HepG2 (cell line): ENCODE results near the gene CKS1B. TPM values are rescaled to one million over a fixed set of nuclear protein-coding genes. Genes with fewer than 3 reads are reported as not detected.
A peak's percentile ranks its signal among the peaks of the same experiment; 100 is the strongest.

ENCODE experiments used
- ARID2 ChIP-seq: sonication (generic); formaldehyde crosslinking; IDR thresholded peaks from 2 replicates; pipeline ENCODE4 v1.8.1; 2022; ENCODE audit warnings: mild to moderate bottlenecking, missing genetic modification reagents, borderline replicate concordance
- BCLAF1 ChIP-seq: fragments of 450-650 bp; IDR thresholded peaks from 2 replicates; pipeline ENCODE4 v1.6.1; 2017; ENCODE audit warnings: mild to moderate bottlenecking
- HNF1B ChIP-seq: sonication (generic); formaldehyde crosslinking; IDR thresholded peaks from 2 replicates; pipeline ENCODE4 v1.5.1; 2020; ENCODE audit warnings: mild to moderate bottlenecking, moderate library complexity, missing genetic modification reagents
- IRF9 ChIP-seq: sonication (generic); formaldehyde crosslinking; IDR thresholded peaks from 2 replicates; pipeline ENCODE4 v1.8.0; 2022; ENCODE audit warnings: missing genetic modification reagents, mild to moderate bottlenecking, borderline replicate concordance
- JUN ChIP-seq: sonication (generic); formaldehyde crosslinking; IDR thresholded peaks from 2 replicates; pipeline ENCODE4 v1.4.0; 2020; ENCODE audit warnings: mild to moderate bottlenecking, missing genetic modification reagents
- KLF13 ChIP-seq: sonication (generic); formaldehyde crosslinking; IDR thresholded peaks from 2 replicates; pipeline ENCODE4 v1.4.0; 2020; ENCODE audit warnings: mild to moderate bottlenecking, missing genetic modification reagents
- MNT ChIP-seq: fragments of 450-650 bp; IDR thresholded peaks from 2 replicates; pipeline ENCODE4 v1.6.1; 2016
- SIX1 ChIP-seq: sonication (generic); formaldehyde crosslinking; IDR thresholded peaks from 2 replicates; pipeline ENCODE4 v1.4.0; 2020; ENCODE audit warnings: missing genetic modification reagents, borderline replicate concordance
- TCF7 ChIP-seq: sonication (generic); IDR thresholded peaks from 2 replicates; pipeline ENCODE4 v1.6.1; 2016; ENCODE audit warnings: antibody characterized with exemption, low read depth
- ZBTB37 ChIP-seq: sonication (generic); formaldehyde crosslinking; IDR thresholded peaks from 2 replicates; pipeline ENCODE4 v1.4.0; 2020; ENCODE audit warnings: mild to moderate bottlenecking, missing genetic modification reagents
- ZBTB43 ChIP-seq: sonication (generic); formaldehyde crosslinking; conservative IDR thresholded peaks from 2 replicates; pipeline ENCODE4 v1.4.0; 2020; ENCODE audit warnings: missing genetic modification reagents
- ZBTB7A ChIP-seq: sonication (generic); formaldehyde crosslinking; IDR thresholded peaks from 2 replicates; pipeline ENCODE4 v1.8.0; 2022; ENCODE audit warnings: mild to moderate bottlenecking, missing genetic modification reagents
- ZNF160 ChIP-seq: sonication (generic); formaldehyde crosslinking; IDR thresholded peaks from 2 replicates; pipeline ENCODE4 v1.8.0; 2022; ENCODE audit warnings: mild to moderate bottlenecking, inconsistent platforms, missing genetic modification reagents
- ZNF337 ChIP-seq: sonication (generic); formaldehyde crosslinking; IDR thresholded peaks from 2 replicates; pipeline ENCODE4 v1.5.1; 2020; ENCODE audit warnings: missing genetic modification reagents, low read depth, mild to moderate bottlenecking, borderline replicate concordance
- ZNF577 ChIP-seq: sonication (generic); formaldehyde crosslinking; IDR thresholded peaks from 2 replicates; pipeline ENCODE4 v1.4.0; 2020; ENCODE audit warnings: mild to moderate bottlenecking, low read depth, missing genetic modification reagents, borderline replicate concordance
- ZNF749 ChIP-seq: sonication (generic); formaldehyde crosslinking; IDR thresholded peaks from 2 replicates; pipeline ENCODE4 v1.8.0; 2022; ENCODE audit warnings: mild to moderate bottlenecking, missing genetic modification reagents, moderate library complexity, borderline replicate concordance
- polyA plus RNA-seq, 8 experiments: library from polyadenylated mRNA; depleted of rRNA in 3 of 8; stranded (reverse) in 7 of 8; unstranded in 1 of 8; fragments of >200 nt; fragmentation: Illumina TruSeq in 4 of 8; extraction: Trizol in 4 of 8; gene quantifications; 2 replicates each; pipeline versions ENCODE4 v1.2.1 to v1.2.3, GENCODE V29; 2011 to 2016; ENCODE audit warnings: low read depth in 4 of 8, missing spikeins in 1 of 8, mixed read lengths in 1 of 8; ENCODE audit not compliant: insufficient read depth in 1 of 8
- total RNA-seq, 5 experiments: library from RNA; depleted of rRNA; stranded (reverse); fragments of >200 nt; fragmentation: Illumina TruSeq; extraction: Trizol; gene quantifications; 2 replicates each; pipeline ENCODE4 v1.2.3, GENCODE V29; 2016; ENCODE audit warnings: low read depth in 1 of 5

Gene CKS1B
- total and polyA plus RNA-seq, 2 of the 13 experiments (the other 11 are each of a cell fraction or from before 2014, with no cell fraction given), result 217 to 222 TPM

GRCh38 chr1:154943649-154944400, 30.7 kb upstream of the CKS1B start (continued):
- 0 out of 2 replicates have a peak, but pooled peaks have one; percentile 14 for TF ChIP-seq ZBTB7A (CRISPR knock-in tag)
- TF ChIP-seq JUN (CRISPR knock-in tag), result no peak
- TF ChIP-seq ZNF337 (CRISPR knock-in tag), result no peak
- TF ChIP-seq ZNF749 (CRISPR knock-in tag), result no peak
- TF ChIP-seq ZNF577 (CRISPR knock-in tag), result no peak
- TF ChIP-seq ZBTB37, result no peak
- 0 out of 2 replicates have a peak, but pooled peaks have one; percentile 14 for TF ChIP-seq HNF1B (CRISPR knock-in tag)
- no peak for TF ChIP-seq BCLAF1
- TF ChIP-seq IRF9 (CRISPR knock-in tag), result no peak
- no peak for TF ChIP-seq MNT
- TF ChIP-seq ZBTB43, result no peak
- TF ChIP-seq ARID2 (CRISPR knock-in tag), result peak; percentile 15; the same call in 1 of the 2 replicates
- no peak for TF ChIP-seq ZNF160 (CRISPR knock-in tag)
- no peak for TF ChIP-seq KLF13 (CRISPR knock-in tag)
- no peak for TF ChIP-seq TCF7
- no peak for TF ChIP-seq SIX1 (CRISPR knock-in tag)
